Stimulated activated CD8-positive, alpha-beta memory T cell treated with anti-CD3 and anti-CD28 coated beads, Interleukin-4, amount 100 ng/mL, for 1 hour (primary cell): ENCODE data around the gene SURF6.
"Not testable (repeated sequence)": the region's sequence is repeated elsewhere in the genome, so short reads cannot be mapped to it uniquely, and the experiment has no call there.

ENCODE experiments used
- DNase-seq, 2 donors: peaks; one replicate each; pipeline ENCODE4 v3.0.0-alpha.2; 2020; ENCODE audit warnings: low read depth in 2 of 2, low spot score in 1 of 2

Gene SURF6

GRCh38 chr9:133335924-133336811, at the start of gene SURF6:
Gene SURF6 (minus strand): TSS chr9:133336188. CDS start chr9:133336132, 56 bp downstream.
- DNase-seq, result peak; percentile 85 to 86

GRCh38 chr9:133385452-133385851, 49.5 kb upstream of the SURF6 start:
- DNase-seq, result no peak

GRCh38 chr9:133384736-133385321, 48.8 kb upstream of the SURF6 start:
- no peak for DNase-seq

GRCh38 chr9:133383438-133383837, 47.5 kb upstream of the SURF6 start:
- no peak for DNase-seq

GRCh38 chr9:133382507-133383141, 46.6 kb upstream of the SURF6 start:
- no peak for DNase-seq

GRCh38 chr9:133380734-133381133, 44.7 kb upstream of the SURF6 start:
- no peak for DNase-seq

GRCh38 chr9:133379153-133380086, 43.4 kb upstream of the SURF6 start:
- DNase-seq, result no peak

GRCh38 chr9:133378408-133378962, 42.5 kb upstream of the SURF6 start:
- no peak for DNase-seq

GRCh38 chr9:133377721-133378216, 41.8 kb upstream of the SURF6 start:
- no peak for DNase-seq

GRCh38 chr9:133377280-133377679, 41.3 kb upstream of the SURF6 start:
- not testable (repeated sequence) for DNase-seq

- DNase-seq, result peak; percentile 87
Observed at GRCh38 chr9:133375724-133376654, 40.0 kb upstream of the SURF6 start, which contains the start of the genes STKLD1 and SURF4. Gene STKLD1 (plus strand): TSS chr9:133376366. CDS start chr9:133376474, 108 bp downstream. Gene SURF4 (minus strand): TSS chr9:133376060. CDS start chr9:133375969, 91 bp downstream.

- DNase-seq, result no peak
Observed at GRCh38 chr9:133375116-133375723, 39.2 kb upstream of the SURF6 start.

- DNase-seq, result no peak
Observed at GRCh38 chr9:133374612-133375115, 38.7 kb upstream of the SURF6 start.

- DNase-seq, result no peak
Observed at GRCh38 chr9:133372144-133372543, 36.2 kb upstream of the SURF6 start.

GRCh38 chr9:133371261-133371711, 35.3 kb upstream of the SURF6 start:
- peak in 1 of 2 donors; percentile 33 for DNase-seq

GRCh38 chr9:133370685-133371084, 34.7 kb upstream of the SURF6 start:
- DNase-seq, result no peak

GRCh38 chr9:133369933-133370332, 33.9 kb upstream of the SURF6 start:
- no peak for DNase-seq

- no peak for DNase-seq
Observed at GRCh38 chr9:133369422-133369821, 33.4 kb upstream of the SURF6 start.
